Activated T-helper 1 cell treated with anti-CD3 and anti-CD28 coated beads, Interleukin-12 subunit alpha, Interleukin-12 subunit beta, Interleukin-2, Interleukin-4 antibody, amounts not matched to agents 30 ng/mL and 10 ng/mL and 1 ng/mL, durations not matched to agents 14 hours and 24 hours and 36 hours (primary cell): ENCODE data around the gene MACO1. TPM values are rescaled to one million over a fixed set of nuclear protein-coding genes. Genes with fewer than 3 reads are reported as not detected.

Experiments used
- DNase-seq: peaks from one replicate; pipeline ENCODE4 v3.0.0; 2021; ENCODE audit warnings: low spot score
- H3K27ac Mint-ChIP-seq: one replicate; pipeline ENCODE4 v1.8.0; 2021; ENCODE audit warnings: mild to moderate bottlenecking, mixed read lengths
- H3K27me3 Mint-ChIP-seq: one replicate; pipeline ENCODE4 v1.8.0; 2022; ENCODE audit warnings: mild to moderate bottlenecking, moderate library complexity, mixed read lengths; ENCODE audit not compliant: insufficient read depth
- H3K36me3 Mint-ChIP-seq: one replicate; pipeline ENCODE4 v1.8.0; 2021; ENCODE audit warnings: low read depth, mixed read lengths
- H3K4me1 Mint-ChIP-seq: one replicate; pipeline ENCODE4 v1.8.0; 2021; ENCODE audit warnings: low read depth, mixed read lengths
- H3K4me3 Mint-ChIP-seq: one replicate; pipeline ENCODE4 v1.8.0; 2021; ENCODE audit warnings: mild to moderate bottlenecking, moderate library complexity, mixed read lengths
- H3K9me3 Mint-ChIP-seq: one replicate; pipeline ENCODE4 v1.8.0; 2021; ENCODE audit warnings: mixed read lengths
- intact Hi-C: fragments of 100-400 bp; cut with micrococcal nuclease; formaldehyde crosslinking; loops from one replicate; pipeline ENCODE4 v1.15.1; 2024
- total RNA-seq: library from RNA; stranded (reverse); gene quantifications from 2 replicates; pipeline ENCODE4 v1.2.3, GENCODE V29; 2022

Gene MACO1
- total RNA-seq, 1 donor from 2014 or later = 14.3 TPM

DNA sequence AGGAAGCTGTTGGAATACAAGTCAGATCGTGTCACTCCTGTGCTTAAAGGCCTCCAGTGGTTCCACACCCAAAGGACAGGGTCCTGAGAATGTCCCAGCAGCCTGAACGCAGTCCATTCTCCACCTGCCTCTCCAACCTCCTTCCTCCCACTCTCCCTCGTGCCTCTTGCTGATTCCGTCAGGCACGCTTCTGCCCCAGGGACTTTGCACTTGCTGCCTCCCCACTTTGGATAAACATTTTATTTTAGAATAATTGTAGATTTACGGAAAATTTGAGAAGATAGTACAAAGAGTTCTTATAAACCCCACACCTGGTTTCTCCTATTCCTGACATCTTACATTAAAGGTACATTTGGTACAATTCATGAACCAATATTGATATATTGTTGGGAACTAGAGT is 84.3 kb downstream of the MACO1 start:
- Mint-ChIP-seq H3K36me3 (no peaks in the 10 kb centered on the region), H3K27me3 (peaks cover 5% of the 10 kb centered on the region), H3K4me1 (no peaks in the 10 kb centered on the region), H3K27ac (no peak overlapping the region), H3K9me3 (no peaks in the 10 kb centered on the region), H3K4me3 (no peak overlapping the region)
- intact Hi-C loops = no loop called here
- no peak for DNase-seq

GRCh38 chr1:25516686-25517085 is 86.0 kb downstream of the MACO1 start:
- intact Hi-C loops = no loop called here
- Mint-ChIP-seq H3K27ac (no peak overlapping the region), H3K27me3 (peaks cover 7% of the 10 kb centered on the region), H3K4me1 (peaks cover 5% of the 10 kb centered on the region), H3K9me3 (no peaks in the 10 kb centered on the region), H3K36me3 (no peaks in the 10 kb centered on the region), H3K4me3 (no peak overlapping the region)
- no peak for DNase-seq

GRCh38 chr1:25517476-25518394 is 87.0 kb downstream of the MACO1 start:
- no peak for DNase-seq
- Mint-ChIP-seq H3K36me3 (no peaks in the 10 kb centered on the region), H3K27me3 (peaks cover 7% of the 10 kb centered on the region), H3K9me3 (no peaks in the 10 kb centered on the region), H3K4me3 (no peak overlapping the region), H3K27ac (no peak overlapping the region), H3K4me1 (peaks cover 5% of the 10 kb centered on the region)
- intact Hi-C loops = no loop called here

DNA sequence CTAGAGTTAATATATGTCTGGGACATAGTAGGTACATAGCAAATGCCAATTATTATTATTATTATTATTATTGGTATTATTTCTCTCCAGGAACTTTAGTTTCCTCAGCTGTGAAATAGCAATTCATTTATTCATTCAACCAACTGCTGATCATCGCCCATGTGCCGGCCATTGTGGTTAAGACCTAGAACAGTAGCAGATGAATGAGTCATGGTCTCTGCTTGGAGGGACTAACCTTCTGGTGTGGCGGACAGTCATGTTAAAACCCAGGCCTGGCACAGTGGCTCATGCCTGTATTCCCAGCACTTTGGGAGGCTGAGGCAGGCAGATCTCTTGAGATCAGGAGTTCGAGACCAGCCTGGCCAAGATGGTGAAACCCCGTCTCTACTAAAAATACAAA is 88.9 kb downstream of the MACO1 start:
- intact Hi-C loops = loop anchor here (1.0 to 5.0 kb wide), 3 partner anchors 117 to 291 kb away; no protein-coding TSS in a partner anchor
- H3K27ac Mint-ChIP-seq = no peak overlapping the region
- H3K27me3 Mint-ChIP-seq = peaks cover 3% of the 10 kb centered on the region
- H3K9me3 Mint-ChIP-seq = no peaks in the 10 kb centered on the region
- peaks cover 5% of the 10 kb centered on the region for H3K4me1 Mint-ChIP-seq
- DNase-seq = no peak
- no peak overlapping the region for H3K4me3 Mint-ChIP-seq
- no peaks in the 10 kb centered on the region for H3K36me3 Mint-ChIP-seq

DNA sequence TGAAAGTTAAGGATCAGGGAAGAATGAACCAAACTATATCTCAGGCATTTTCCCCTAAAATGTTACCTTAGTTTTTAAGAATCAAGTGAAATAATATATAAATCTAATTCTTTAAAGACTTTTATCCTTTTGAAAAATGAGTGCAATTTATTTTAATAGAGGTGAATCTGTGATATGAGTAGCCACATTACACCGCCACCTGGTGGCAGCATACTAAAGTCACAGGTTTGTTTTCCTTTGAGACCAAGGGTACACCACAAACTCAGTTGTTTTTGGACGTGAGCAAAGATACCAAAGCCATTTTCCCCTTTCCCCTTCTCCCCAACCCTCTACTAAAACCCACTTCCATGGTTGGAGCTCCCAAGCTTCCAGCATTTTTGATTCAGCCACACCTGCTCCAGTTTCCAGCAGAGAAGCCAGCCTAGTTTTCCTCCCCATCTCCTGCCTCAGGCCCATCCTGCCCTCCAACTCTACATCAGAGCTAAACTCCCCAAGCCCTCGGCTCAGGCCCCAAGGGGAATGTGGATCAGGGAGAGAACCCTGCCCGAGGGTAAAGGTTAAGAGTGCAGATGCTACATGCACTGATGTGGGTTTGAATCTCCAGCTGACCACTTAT is 89.9 kb downstream of the MACO1 start:
- no peaks in the 10 kb centered on the region for H3K36me3 Mint-ChIP-seq
- no peak overlapping the region for H3K4me3 Mint-ChIP-seq
- peaks cover 5% of the 10 kb centered on the region for H3K4me1 Mint-ChIP-seq
- intact Hi-C loops = loop anchor here (1.0 to 5.0 kb wide), 3 partner anchors 118 to 290 kb away; no protein-coding TSS in a partner anchor
- H3K27me3 Mint-ChIP-seq = peaks cover 3% of the 10 kb centered on the region
- DNase-seq = peak; percentile 44
- no peak overlapping the region for H3K27ac Mint-ChIP-seq
- H3K9me3 Mint-ChIP-seq = peaks cover 5% of the 10 kb centered on the region

- Mint-ChIP-seq H3K36me3 (no peaks in the 10 kb centered on the region), H3K27ac (no peak overlapping the region), H3K9me3 (peaks cover 6% of the 10 kb centered on the region), H3K4me3 (no peak overlapping the region), H3K27me3 (peaks cover 3% of the 10 kb centered on the region), H3K4me1 (peaks cover 5% of the 10 kb centered on the region)
- DNase-seq = no peak
- intact Hi-C loops = loop anchor here (5.0 kb wide), 2 partner anchors 120 to 235 kb away; no protein-coding TSS in a partner anchor
Observed at GRCh38 chr1:25522031-25522655, 91.4 kb downstream of the MACO1 start.

- intact Hi-C loops = loop anchor here (5.0 kb wide), 2 partner anchors 121 to 236 kb away; no protein-coding TSS in a partner anchor
- Mint-ChIP-seq H3K4me3 (no peak overlapping the region), H3K36me3 (no peaks in the 10 kb centered on the region), H3K4me1 (peaks cover 5% of the 10 kb centered on the region), H3K9me3 (peaks cover 6% of the 10 kb centered on the region), H3K27me3 (peaks cover 3% of the 10 kb centered on the region), H3K27ac (no peak overlapping the region)
- DNase-seq = no peak
Observed at GRCh38 chr1:25523542-25523941, 92.8 kb downstream of the MACO1 start.

DNA sequence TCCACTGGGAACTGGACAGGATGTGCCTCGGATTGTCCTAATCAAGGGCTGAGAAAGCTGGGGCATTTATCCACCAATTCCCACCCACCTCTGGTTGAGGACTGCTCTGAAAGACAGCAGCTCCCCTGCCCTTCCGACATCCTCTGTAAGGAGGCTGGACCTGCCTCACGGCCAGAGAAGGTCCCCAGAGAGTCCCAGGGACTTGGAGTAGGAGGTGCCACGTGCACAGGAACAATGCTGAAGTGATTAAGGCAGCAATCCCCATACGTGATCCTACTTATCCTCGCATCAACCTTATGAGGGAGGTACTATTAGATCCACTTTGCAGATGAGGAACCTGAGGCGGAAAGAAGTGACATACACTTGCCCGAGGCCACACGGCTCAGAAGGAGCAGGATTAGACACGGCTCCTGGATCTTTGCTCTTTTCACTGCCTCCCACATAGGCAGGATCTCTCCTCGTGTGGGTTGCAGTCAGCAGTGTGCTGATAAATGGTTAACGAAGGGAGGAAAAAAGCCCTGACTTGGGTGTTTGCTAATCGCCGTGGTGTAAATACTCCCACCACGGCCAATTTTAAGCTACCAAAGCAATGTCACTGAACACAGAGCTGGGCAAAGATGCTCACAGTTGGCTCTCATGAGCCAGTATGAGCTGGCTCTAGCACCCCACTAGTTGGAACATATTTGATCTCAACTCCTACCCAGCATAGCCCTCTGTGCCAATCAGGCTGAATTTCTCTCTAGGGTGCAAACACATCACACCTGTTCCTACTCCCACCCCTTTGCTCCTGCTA is 94.1 kb downstream of the MACO1 start:
- no peak overlapping the region for H3K4me3 Mint-ChIP-seq
- H3K27ac Mint-ChIP-seq = no peak overlapping the region
- peaks cover 3% of the 10 kb centered on the region for H3K27me3 Mint-ChIP-seq
- H3K9me3 Mint-ChIP-seq = peaks cover 6% of the 10 kb centered on the region
- intact Hi-C loops = loop anchor here (5.0 kb wide), 2 partner anchors 122 to 237 kb away; no protein-coding TSS in a partner anchor
- no peaks in the 10 kb centered on the region for H3K36me3 Mint-ChIP-seq
- H3K4me1 Mint-ChIP-seq = peaks cover 5% of the 10 kb centered on the region
- DNase-seq = no peak

DNA sequence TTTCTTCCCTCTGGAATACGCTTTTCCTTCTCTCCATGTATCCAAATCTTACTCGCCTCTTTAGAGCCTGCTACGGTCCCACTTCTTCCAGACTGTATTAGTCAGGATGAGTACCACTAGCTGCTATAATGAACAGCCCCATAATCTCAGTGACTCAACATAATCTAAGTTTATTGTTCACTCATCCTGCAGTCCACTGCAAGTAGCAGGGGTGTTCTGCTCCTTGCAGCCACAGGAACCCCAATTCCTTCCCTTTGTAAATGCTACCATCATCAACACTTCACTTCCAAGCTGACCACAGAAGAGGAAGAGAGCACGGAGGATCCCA is 94.6 kb downstream of the MACO1 start:
- DNase-seq = no peak
- intact Hi-C loops = no loop called here
- Mint-ChIP-seq H3K4me3 (no peak overlapping the region), H3K9me3 (peaks cover 6% of the 10 kb centered on the region), H3K27me3 (peaks cover 1% of the 10 kb centered on the region), H3K36me3 (no peaks in the 10 kb centered on the region), H3K27ac (no peak overlapping the region), H3K4me1 (peaks cover 5% of the 10 kb centered on the region)

DNA sequence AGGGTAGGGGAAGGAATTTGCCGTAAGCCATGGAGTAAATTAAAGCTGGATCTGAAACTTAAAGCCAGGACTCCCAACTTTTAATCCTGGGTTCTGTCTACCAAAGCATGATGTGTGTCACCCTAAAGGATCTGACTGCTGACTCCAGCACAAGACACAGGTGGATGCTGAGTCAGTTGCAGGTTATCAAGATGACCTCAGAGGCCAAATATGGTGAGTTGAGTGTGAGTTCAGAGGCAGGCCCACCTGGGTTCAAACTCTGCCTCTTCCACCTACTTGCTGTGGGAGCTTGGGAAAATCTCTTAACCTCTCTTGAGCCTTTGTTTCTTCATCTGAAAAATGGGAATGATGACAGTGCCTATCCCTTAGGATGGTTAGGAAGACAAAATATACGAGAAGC is 96.1 kb downstream of the MACO1 start:
- Mint-ChIP-seq H3K36me3 (no peaks in the 10 kb centered on the region), H3K27me3 (peaks cover 2% of the 10 kb centered on the region), H3K9me3 (peaks cover 6% of the 10 kb centered on the region), H3K4me1 (no peaks in the 10 kb centered on the region), H3K27ac (no peak overlapping the region), H3K4me3 (no peak overlapping the region)
- DNase-seq = no peak
- intact Hi-C loops = no loop called here

DNA sequence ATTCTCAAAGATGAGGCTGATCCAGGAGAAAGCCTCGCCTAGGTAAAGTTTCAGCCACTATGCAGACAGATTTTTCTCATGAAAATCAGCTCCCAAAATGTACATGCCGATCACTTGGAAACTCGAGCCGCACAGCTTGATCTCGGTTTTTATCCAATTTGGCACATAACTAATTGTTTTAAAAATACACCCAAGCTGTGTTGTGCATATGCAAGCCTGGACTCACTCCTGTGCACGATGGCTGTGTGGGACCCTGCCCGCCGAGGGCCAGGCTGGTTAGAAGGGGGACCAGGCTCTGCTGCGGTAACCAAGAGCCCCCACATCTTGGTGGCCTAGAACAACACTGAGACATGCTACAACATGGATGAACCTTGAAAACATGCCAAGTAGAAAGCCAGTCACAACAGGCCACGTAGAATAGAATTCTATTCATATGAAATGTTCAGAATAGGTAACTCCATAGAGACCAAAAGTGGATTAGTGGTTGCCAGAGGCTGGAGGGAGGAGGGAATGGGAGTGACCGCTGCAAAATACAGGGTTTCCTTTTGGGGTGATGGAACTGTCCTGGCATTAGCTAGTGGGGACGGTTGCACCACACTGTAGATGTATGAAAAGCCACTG is 96.6 kb downstream of the MACO1 start:
- no peak overlapping the region for H3K4me3 Mint-ChIP-seq
- H3K4me1 Mint-ChIP-seq = no peaks in the 10 kb centered on the region
- intact Hi-C loops = no loop called here
- no peak overlapping the region for H3K27ac Mint-ChIP-seq
- peaks cover 4% of the 10 kb centered on the region for H3K27me3 Mint-ChIP-seq
- peaks cover 6% of the 10 kb centered on the region for H3K9me3 Mint-ChIP-seq
- H3K36me3 Mint-ChIP-seq = no peaks in the 10 kb centered on the region
- no peak for DNase-seq

- no peak for DNase-seq
- intact Hi-C loops = no loop called here
Observed at GRCh38 chr1:25527946-25528595, 97.4 kb downstream of the MACO1 start.

More at GRCh38 chr1:25527946-25528595, 97.4 kb downstream of the MACO1 start:
- H3K4me1 Mint-ChIP-seq = no peaks in the 10 kb centered on the region
- H3K27me3 Mint-ChIP-seq = peaks cover 8% of the 10 kb centered on the region
- no peaks in the 10 kb centered on the region for H3K36me3 Mint-ChIP-seq
- H3K4me3 Mint-ChIP-seq = no peak overlapping the region
- H3K27ac Mint-ChIP-seq = no peak overlapping the region
- H3K9me3 Mint-ChIP-seq = peaks cover 6% of the 10 kb centered on the region
